ENCODE results near the gene PET100.

The PET100 gene

DNA sequence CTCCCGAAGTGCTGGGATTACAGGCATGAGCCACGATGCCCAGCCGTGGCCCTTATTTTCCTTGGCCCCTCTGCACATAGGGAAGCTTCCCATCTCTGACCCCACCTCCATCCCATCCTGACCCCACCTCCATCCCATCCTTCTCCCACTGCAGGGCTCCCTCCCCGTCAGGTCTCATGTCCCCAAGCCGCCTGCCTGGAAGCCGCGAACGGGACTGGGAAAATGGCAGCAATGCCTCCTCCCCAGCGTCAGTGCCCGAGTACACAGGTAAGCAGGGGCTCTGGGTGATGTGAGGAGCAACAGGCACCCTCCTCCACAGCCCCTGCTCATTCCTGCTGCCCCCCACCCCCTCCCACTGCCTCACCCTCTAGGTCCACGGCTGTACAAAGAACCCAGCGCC is 12.4 kb upstream of the PET100 start:
- TF ChIP-seq, protein P1, sequence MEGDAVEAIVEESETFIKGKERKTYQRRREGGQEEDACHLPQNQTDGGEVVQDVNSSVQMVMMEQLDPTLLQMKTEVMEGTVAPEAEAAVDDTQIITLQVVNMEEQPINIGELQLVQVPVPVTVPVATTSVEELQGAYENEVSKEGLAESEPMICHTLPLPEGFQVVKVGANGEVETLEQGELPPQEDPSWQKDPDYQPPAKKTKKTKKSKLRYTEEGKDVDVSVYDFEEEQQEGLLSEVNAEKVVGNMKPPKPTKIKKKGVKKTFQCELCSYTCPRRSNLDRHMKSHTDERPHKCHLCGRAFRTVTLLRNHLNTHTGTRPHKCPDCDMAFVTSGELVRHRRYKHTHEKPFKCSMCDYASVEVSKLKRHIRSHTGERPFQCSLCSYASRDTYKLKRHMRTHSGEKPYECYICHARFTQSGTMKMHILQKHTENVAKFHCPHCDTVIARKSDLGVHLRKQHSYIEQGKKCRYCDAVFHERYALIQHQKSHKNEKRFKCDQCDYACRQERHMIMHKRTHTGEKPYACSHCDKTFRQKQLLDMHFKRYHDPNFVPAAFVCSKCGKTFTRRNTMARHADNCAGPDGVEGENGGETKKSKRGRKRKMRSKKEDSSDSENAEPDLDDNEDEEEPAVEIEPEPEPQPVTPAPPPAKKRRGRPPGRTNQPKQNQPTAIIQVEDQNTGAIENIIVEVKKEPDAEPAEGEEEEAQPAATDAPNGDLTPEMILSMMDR (IDR thresholded peaks at IDR 0.05), result no peak
- Histone ChIP-seq H3K4me3 (ENCODE audit: low read depth, low read length) (no peak overlapping the region), H3K9me3 (ENCODE audit: control insufficient read depth, low read length) (no peaks in the 10 kb centered on the region), H3K27me3 (ENCODE audit: control insufficient read depth, insufficient read depth, low read length) (no peaks in the 10 kb centered on the region), H3K4me1 (peaks cover 3% of the 10 kb centered on the region), H2AFZ (no peak overlapping the region), H3K9ac (no peak overlapping the region), H3K79me2 (no peaks in the 10 kb centered on the region), H3K36me3 (ENCODE audit: control insufficient read depth, insufficient read depth, low read length) (no peaks in the 10 kb centered on the region), H3K27ac (no peak overlapping the region), H3K4me2 (ENCODE audit: low read length) (no peak overlapping the region)

DNA sequence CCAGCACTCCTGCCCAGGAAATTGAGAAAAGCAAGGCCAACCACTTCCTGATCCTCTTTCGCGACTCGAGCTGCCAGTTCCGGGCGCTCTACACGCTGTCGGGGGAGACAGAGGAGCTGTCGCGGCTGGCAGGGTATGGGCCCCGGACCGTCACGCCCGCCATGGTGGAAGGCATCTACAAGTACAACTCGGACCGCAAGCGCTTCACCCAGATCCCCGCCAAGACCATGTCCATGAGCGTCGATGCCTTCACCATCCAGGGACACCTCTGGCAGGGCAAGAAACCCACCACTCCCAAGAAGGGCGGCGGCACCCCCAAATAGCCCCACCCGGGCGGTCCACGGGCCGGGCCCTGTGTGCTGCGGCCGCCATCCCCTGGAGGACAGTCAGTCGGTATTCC is 11.9 kb upstream of the PET100 start:
- Histone ChIP-seq H3K36me3 (ENCODE audit: control insufficient read depth, insufficient read depth, low read length) (no peaks in the 10 kb centered on the region), H2AFZ (no peak overlapping the region)

DNA sequence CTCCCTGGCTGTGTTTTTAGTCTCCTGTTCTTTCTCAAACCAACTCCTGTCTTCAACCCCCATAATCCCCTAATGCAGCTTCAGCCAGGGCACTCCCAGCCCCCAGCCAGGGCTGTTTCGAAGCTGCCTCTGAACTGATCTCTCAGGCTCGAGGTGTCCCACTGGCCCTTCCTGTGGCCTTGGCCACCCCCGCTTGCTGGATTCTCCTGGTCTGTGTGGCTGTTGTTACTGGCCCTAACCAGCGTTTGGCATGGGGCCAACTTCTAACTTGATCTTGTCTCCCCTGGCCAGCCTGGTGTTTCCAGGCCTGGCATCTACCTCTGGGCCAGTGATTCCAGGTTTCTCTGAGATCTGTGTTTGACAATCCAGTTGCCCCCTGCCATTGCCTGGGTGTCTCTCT is 11.2 kb upstream of the PET100 start:
- Histone ChIP-seq H3K9me3 (ENCODE audit: control insufficient read depth, low read length) (no peaks in the 10 kb centered on the region), H3K36me3 (ENCODE audit: control insufficient read depth, insufficient read depth, low read length) (no peaks in the 10 kb centered on the region), H3K4me1 (peaks cover 3% of the 10 kb centered on the region), H3K9ac (no peak overlapping the region), H3K4me3 (ENCODE audit: low read depth, low read length) (no peak overlapping the region), H3K79me2 (peaks cover 6% of the 10 kb centered on the region), H3K27ac (no peak overlapping the region), H2AFZ (no peak overlapping the region), H3K27me3 (ENCODE audit: control insufficient read depth, insufficient read depth, low read length) (no peaks in the 10 kb centered on the region), H3K4me2 (ENCODE audit: low read length) (no peak overlapping the region)
- TF ChIP-seq, protein P1 (IDR thresholded peaks at IDR 0.05), result no peak

More for the DNA sequence above, 11.9 kb upstream of the PET100 start:
- Histone ChIP-seq H3K4me1 (peaks cover 3% of the 10 kb centered on the region), H3K4me2 (ENCODE audit: low read length) (no peak overlapping the region), H3K27ac (no peak overlapping the region), H3K4me3 (ENCODE audit: low read depth, low read length) (no peak overlapping the region), H3K27me3 (ENCODE audit: control insufficient read depth, insufficient read depth, low read length) (no peaks in the 10 kb centered on the region), H3K79me2 (peaks cover under 1% of the 10 kb centered on the region), H3K9ac (no peak overlapping the region), H3K9me3 (ENCODE audit: control insufficient read depth, low read length) (no peaks in the 10 kb centered on the region)
- TF ChIP-seq, protein P1 (IDR thresholded peaks at IDR 0.05), result no peak

DNA sequence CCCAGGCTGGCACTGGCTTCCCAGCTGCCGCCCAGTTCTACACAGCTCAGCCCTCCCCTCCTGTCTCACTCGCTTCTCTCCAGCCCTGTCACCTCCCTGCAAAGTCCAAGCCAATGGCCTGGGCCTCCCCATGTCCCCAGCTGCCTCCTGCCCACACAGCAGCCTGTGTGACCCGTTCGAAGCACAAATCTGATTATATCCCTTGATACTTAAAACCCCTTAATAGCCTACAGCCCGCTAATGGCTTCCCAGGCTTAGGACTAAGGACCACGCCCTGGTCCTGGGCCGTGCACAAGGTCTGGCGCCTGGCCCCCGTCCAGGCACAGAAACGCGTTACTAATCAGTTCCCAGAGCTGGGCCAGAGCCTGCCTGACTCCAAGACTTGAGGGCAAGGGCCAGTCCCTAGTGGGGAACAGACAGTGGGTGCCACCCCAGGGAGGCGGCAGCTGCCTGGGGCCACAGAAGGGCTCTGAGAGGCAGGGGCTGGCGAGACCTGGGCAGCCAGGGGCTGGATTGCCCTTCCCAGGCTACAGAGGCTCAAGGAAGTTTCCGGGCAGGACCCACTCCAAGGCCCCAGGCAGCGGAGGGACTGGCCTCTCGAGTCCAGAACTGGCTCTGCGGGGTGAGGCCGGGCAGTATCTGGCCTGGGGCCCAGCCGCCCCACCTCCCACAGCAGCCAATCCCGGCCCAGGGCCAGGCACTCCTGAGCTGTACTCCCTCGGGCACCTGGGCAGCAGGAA is 10.7 kb upstream of the PET100 start:
- no peak overlapping the region for H2AFZ ChIP-seq
- no peak overlapping the region for H3K27ac ChIP-seq
- no peaks in the 10 kb centered on the region for H3K9me3 ChIP-seq (ENCODE audit: control insufficient read depth, low read length)
- H3K36me3 ChIP-seq (ENCODE audit: control insufficient read depth, insufficient read depth, low read length), result no peaks in the 10 kb centered on the region
- H3K4me1 ChIP-seq, result peaks cover 3% of the 10 kb centered on the region
- H3K4me2 ChIP-seq (ENCODE audit: low read length), result no peak overlapping the region
- H3K9ac ChIP-seq, result no peak overlapping the region
- H3K79me2 ChIP-seq, result peaks cover 6% of the 10 kb centered on the region
- H3K27me3 ChIP-seq (ENCODE audit: control insufficient read depth, insufficient read depth, low read length), result no peaks in the 10 kb centered on the region
- TF ChIP-seq, protein P1 (IDR thresholded peaks at IDR 0.05), result no peak
- no peak overlapping the region for H3K4me3 ChIP-seq (ENCODE audit: low read depth, low read length)
